GM18520 (cell line): ENCODE data around the gene C16orf54.
"Not testable (repeated sequence)": the region's sequence is repeated elsewhere in the genome, so short reads cannot be mapped to it uniquely, and the experiment has no call there.

Experiments used
- ATAC-seq: cut with Tn5 transposase; IDR thresholded peaks from one replicate; pipeline ENCODE4 v1.9.1; 2021; ENCODE audit not compliant: unreplicated experiment

The C16orf54 gene

DNA sequence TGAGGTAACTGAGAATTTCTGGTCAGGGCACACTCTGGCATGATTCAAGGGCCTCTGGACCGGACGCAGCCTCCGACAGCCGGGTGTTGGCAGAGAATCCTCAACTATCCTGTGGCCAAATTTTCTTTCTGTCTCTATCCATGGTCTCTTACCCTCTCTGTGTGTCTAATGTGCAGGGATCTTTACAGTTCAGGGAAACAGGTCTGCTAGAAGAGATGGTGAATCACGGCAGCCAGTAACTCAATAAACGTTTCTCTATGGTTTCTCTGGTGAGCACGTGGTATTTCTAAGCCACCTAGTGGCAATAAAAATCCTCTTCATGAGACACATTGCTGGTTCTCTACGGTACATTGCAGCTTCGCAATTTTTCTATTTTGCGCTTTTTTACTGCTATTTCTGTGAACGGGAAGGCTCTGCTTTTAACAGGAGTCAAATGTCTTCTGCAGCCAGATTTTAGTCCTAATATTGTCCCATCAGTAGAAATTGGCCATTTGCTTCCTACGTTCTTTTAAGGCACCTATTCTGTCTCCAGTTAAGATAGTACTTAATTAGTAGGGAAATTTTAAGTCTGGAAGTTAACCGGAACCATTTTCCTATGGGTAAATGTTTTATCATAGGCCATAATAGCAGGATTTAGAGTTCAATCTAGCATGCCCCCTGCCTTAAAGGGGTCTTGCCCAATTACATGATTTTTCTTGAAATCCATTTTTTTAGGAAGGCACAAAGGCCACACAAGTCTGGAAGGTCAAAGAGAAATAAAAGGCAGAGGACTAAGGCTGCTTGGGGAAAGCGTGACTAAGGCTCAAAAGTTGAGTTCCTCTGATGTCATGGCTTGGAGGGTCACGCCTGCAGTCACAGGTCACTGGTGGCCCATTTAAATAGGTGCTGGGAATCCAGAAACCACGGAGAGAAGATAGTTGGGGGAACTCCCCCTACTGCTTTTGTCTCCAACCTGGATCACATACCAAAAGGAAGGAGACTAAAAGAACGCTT, 35.3 kb downstream of the C16orf54 start:
- ATAC-seq = no peak

DNA sequence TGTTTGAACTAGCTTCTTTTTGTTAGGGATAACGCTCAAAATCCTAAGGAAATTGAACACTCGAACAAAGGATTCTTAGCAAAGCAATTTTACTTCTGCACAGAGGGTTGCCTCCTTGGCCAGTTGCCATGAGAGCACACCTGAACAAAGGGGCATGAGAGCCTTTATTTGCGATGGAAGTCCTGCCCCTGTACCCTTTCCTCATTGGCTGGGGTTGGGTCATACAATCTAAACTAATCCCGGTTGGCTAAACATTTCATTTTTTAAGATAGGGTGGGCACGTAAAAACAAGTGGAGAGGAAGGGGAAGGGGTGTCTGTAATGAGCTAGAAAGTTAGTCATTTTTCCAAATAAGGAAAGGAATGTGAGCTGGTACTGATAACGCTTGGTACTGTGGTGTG, 36.1 kb downstream of the C16orf54 start:
- ATAC-seq = not testable (repeated sequence)

DNA sequence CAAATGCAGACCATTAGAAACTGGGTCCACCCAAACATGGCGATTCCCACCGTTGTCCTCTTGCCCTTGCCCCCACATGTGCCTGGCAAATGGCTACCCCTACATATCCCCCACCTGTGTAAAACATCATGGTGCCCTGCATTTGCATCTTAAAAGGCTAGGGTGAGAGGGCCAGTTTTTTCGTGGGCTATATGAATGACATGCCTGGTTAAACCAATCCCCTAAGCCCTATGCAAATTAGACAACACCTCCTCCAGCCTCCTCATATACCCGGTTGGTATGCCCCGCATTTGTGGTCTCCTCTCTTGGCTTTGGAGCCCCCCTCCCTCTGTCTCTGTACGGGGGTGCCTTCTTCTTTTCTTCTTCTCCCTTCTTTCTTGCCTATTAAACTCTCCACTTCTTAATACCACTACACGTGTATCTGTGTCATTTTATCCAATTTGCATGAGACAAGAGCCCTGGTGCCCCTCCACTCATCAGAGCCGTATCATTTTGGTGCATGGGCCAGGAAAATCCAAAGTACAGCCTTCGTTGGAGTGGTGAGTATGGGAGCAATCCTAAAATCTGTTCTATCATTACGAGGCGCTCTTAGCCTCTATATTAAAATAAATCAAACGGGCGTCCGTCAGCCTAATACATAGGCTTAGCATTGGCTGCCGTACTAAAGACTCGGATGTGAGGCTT, 36.7 kb downstream of the C16orf54 start:
- ATAC-seq = no peak

DNA sequence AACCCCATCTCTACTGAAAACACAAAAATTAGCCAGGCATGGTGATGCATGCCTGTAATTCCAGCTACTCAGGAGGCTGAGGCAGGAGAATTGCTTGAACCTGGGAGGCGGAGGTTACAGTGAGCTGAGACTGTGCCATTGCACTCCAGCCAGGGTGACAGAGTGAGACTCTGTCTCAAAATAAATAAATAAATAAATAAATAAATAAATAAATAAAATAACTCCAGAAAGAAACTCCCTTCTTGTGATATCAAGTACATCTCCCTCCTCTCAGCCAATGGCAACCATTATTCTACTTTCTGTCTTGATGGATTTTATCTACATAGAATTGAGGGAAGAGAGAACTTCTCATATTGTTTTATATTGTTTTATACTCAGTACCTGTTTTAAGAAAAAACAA, 38.6 kb downstream of the C16orf54 start:
- ATAC-seq = not testable (repeated sequence)

DNA sequence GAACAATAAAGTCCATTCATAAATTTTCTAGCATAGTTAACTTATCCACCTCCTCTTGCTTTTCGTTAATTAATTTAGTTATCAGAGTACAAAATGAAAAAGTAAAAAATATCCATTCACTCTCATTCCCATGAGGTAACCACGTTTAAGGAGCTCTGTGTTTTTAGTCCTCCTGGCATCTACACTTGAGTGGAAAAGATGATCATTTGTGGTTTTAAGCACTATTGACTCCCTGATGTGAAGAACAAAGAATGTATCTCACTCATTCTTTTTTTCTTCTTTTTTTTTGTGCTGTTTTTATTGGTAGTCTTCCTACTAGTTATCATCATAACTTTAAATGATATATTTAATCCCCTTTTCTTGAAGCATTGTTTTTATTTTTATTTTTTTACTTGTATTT, 40.8 kb downstream of the C16orf54 start:
- no peak for ATAC-seq

DNA sequence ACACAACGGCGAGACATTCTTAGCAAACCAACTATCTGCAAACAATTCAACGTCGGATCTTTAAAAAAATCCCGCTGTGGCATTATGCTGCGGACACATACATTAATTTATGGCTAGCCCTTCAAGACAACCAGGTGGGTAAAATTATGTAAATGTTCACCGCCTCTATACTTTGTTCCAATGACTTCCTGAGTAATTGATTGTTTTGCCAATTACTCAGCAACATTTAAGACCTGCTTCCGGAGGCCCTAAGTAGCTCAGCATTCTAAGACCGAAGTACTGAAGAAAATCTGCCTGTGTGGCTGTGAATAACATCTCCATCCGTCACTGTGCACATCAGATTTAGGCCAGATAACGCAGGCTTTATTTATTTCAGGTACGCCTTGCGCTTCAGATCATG, 43.5 kb downstream of the C16orf54 start:
- no peak for ATAC-seq

DNA sequence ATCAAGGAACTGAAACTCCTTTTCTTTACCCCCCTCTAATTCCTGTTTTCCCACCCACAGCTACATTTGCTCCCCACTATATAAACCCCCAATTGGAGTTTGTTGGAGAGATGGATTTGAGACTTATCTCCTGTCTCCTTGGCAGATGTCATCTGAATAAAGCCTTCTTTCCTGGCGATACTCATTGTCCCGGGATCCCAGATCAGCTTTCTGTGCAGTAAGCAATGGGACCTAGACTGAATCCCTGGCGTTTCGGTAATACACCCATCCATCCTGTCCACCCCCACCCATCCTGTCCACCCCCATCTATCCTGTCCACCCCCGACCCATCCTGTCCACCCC, 44.6 kb downstream of the C16orf54 start:
- no peak for ATAC-seq

DNA sequence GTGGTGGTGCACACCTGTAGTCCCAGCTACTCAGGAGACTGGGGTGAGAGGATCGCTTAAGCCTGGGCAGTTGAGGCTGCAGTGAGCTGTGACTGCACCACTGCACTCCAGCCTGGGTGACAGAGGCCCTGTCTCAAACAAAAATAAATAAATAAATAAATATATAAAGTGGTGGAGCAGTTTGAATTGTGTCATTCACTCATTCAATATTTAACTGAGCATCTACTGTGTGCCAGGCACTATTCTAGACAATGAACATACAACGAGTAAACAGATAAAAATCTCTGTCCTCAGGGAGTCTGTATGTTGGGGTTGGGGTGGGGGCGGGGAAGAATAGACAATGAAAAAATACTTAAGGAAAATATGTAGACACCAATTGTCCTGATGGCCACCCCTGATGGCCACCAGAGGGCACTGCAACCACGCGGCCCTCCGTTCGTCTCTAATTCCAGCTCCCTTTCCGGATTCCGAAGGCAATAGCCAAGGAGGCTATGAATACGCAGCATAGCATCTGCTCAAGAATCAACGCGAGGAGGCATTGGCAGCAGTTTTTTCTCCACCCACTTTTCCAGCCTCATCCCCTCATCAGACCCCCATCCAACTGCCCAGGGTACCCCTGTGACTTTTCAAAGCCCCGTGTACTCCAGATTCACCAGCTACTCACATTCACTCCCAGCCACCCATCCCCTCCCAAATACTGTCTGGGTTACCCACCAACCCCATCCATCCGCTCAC, 45.4 kb downstream of the C16orf54 start:
- no peak for ATAC-seq

DNA sequence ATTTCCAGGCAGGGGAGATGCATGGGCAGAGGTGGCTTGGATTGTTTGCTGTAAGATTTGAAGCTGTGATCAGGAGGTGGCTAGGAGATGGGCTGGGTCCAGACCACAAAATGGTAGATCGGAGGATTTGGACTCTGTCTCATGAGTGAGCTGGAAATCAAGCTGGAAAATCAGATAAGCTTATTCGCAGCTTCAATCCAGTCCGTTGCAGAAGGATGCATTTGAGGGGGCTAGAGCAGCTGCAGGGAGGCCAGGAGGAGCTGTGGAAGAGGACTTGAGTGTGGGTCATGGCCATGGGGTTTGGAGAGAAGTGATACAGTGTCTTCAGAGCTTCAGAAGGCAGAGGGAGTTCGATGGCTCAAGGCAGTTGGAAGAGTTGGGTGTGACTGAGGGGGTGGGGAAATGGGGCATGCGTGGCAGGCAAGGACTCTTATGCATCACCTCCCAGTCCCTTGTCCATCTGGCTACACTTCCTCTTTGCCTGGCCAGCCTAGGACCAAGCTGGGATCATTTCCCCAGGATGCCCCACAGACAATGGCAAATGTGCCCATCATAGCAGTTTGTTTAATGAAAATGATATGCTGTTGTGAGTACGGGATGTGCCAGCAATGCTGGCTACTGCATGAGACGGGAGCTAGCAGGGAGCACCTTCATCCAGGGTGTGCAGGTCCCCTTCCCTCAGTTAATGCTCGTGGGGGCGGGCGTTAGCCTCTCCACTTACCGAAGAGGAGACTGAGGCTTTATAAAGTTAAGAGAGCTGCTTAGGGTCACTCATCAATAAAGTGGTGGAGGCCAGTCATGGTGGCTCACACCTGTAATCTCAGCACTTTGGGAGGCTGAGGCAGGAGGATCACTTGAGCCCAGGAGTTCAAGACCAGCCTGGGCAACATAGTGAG, 46.2 kb downstream of the C16orf54 start:
- no peak for ATAC-seq

DNA sequence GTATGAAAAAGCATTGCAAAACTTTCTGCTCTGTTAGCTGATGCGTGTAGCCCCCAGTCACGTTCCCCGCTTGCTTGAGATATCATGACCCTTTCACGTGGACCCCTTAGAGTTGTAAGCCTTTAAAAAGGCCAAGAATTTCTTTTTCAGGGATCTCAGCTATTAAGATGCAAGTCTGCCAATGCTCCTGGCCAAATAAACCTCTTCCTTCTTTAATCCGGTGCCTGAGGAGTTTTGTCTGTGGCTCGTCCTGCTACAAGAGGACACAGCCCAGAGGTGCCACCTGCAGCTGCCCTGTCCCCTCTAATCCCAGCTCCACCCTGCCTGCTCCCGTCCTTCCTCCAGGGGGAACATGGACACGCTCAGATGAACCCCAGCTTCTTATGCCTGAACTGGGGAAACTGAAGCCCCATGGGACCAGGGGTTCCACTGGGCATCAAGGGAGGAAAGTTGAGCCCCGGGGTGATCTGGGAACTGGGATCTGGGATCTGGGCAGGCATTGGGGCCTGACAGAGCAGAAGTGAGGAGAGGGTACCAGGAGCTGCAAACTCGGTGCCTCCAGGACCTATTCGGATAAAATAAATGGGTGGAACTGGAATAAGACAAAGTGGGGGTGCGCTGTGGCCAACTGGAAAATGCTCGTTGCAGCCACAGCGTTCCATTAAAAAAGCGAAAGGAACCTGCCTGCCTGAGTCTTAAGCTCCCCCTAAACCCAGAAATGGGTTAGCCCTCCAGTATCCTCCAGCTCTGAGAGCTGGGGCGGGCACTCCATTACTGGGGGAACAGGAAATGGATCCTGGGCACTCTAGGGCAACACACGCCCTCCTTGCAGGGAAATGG, 47.1 kb downstream of the C16orf54 start:
- no peak for ATAC-seq

DNA sequence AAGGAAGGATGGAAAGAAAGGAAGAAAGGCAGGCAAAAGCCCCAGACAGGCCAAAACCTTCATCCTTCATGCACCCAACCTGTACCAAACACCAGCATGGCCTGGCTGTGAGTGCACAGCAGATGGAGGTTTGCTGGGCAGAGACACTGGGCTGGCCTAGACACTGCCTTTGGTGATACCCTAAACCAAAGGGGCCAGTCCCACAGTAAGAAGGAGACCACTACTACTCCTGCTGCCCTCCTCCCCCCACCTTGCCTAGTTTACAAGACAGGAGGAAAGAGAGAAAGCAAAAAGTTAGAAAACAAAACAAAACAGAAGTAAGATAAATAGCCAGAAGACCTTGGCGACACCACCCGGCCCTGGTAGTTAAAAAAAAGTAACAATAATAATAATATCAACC, 47.7 kb downstream of the C16orf54 start:
- no peak for ATAC-seq

DNA sequence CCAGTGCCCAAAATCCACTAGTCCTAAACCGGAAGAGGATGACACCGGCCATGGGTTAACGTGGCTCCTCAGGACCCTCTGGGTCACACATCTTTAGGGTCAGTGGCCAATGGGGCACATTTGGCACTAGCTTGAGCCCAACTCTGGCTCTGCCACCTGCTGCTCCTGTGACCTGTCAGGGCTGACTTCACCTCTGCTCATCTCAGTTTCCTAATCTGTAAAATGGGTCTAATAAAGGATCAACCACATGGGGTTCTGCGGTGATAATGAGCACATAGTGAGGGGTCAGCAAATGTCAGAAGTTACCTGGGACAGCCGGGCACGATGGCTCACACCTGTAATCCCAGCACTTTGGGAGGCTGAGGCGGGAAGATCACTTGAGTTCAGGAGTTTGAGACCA, 48.4 kb downstream of the C16orf54 start:
- no peak for ATAC-seq

DNA sequence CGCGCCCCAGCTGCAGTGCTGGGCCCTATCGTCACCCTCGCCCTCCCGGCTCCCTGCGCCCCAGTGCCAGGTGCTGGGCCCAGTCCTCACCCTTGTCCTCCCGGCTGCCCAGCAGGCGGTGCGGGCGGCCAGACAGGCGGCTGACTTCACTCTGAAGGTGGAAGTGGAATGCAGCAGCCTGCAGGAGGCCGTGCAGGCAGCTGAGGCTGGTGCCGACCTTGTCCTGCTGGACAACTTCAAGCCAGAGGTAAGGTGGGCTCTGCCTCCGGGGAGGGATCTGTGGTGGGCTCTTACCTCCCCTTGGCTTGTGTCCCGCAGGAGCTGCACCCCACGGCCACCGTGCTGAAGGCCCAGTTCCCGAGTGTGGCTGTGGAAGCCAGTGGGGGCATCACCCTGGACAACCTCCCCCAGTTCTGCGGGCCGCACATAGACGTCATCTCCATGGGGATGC, 48.9 kb downstream of the C16orf54 start:
- no peak for ATAC-seq

DNA sequence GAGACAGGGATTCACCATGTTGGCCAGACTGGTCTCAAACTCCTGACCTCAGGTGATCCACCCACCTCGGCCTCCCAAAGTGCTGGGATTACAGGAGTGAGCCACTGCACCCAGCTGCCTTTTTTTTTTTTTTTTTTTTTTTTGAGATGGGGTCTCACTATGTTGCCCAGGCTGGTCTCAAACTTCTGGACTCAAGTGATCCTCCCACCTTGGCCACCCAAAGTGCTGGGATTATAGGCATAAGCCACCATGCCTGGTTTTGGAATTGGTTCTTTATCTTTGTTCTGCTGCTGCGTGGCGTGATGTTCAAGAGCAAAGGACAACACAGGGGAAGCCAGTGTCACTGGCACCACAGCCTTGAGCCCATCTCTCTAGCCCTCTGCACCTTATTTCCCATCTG, 50.1 kb downstream of the C16orf54 start:
- not testable (repeated sequence) for ATAC-seq

DNA sequence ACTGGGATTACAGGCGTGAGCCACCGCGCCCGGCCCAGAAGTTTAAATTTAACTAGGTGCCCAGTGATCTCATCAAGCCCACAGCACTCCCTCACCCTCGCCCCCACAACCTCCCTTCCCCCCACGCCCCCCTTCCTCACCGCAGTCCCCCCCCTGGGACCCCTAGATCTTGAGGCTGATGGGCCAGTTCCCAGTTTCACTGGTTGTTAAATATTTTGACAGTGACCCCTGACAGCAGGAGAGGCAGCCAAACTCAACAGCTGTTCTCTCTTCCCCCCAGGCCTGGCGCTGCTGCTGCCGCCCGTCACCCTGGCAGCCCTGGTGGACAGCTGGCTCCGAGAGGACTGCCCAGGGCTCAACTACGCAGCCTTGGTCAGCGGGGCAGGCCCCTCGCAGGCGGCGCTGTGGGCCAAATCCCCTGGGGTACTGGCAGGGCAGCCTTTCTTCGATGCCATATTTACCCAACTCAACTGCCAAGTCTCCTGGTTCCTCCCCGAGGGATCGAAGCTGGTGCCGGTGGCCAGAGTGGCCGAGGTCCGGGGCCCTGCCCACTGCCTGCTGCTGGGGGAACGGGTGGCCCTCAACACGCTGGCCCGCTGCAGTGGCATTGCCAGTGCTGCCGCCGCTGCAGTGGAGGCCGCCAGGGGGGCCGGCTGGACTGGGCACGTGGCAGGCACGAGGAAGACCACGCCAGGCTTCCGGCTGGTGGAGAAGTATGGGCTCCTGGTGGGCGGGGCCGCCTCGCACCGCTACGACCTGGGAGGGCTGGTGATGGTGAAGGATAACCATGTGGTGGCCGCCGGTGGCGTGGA, 51.2 kb downstream of the C16orf54 start:
- ATAC-seq = no peak

DNA sequence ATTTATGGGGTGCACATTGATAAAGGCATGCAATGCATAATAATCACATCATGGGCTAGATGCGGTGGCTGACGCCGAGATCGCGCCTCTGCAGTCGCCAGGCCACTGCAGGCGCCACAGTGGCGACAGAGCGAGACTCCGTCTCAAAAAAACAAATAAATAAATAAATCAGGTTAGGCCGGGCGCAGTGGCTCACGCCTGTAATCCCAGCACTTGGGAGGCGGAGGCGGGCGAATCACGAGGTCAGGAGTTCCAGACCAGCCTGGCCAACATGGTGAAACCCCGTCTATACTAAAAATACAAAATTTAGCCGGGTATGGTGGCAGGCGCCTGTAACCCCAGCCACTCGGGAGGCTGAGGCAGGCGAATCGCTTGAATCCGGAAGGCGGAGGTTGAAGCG, 53.2 kb downstream of the C16orf54 start:
- ATAC-seq = not testable (repeated sequence)
